Keratinocyte (primary cell): ENCODE results near the gene PDZD2. TPM values are rescaled to one million over a fixed set of nuclear protein-coding genes. Genes with fewer than 3 reads are reported as not detected.

Experiments used
- DNase-seq: peaks from one replicate; pipeline ENCODE4 v3.0.0-alpha.2; 2011; ENCODE audit warnings: low read depth, missing footprints, low spot score
- FAIRE-seq: peaks from 2 replicates; lab custom pipeline; 2011; peaks lifted over from hg19 to GRCh38; lab: Jason Lieb, UNC
- H2AFZ ChIP-seq: 2 replicates; pipeline ENCODE4 v1.6.0; 2012; ENCODE audit warnings: low read length, control low read depth, inconsistent platforms; ENCODE audit not compliant: control insufficient read depth
- H3K27ac ChIP-seq: 2 replicates; pipeline ENCODE4 v1.5.1; 2011; ENCODE audit warnings: low read length; ENCODE audit not compliant: control insufficient read depth, insufficient read depth
- H3K27me3 ChIP-seq: 3 replicates; pipeline ENCODE4 v1.6.0; 2011; ENCODE audit warnings: low read length; ENCODE audit not compliant: control insufficient read depth, insufficient read depth; ENCODE audit errors: extremely low read depth
- H3K36me3 ChIP-seq, 2 experiments: 2 replicates in 1 of 2; 3 replicates in 1 of 2; pipeline ENCODE4 v1.5.1; 2011; ENCODE audit warnings: low read length in 2 of 2, mild to moderate bottlenecking in 1 of 2; ENCODE audit not compliant: control insufficient read depth in 2 of 2, insufficient read depth in 2 of 2; ENCODE audit errors: extremely low read depth in 1 of 2
- H3K4me1 ChIP-seq: 3 replicates; pipeline ENCODE4 v1.5.1; 2011; ENCODE audit warnings: low read length; ENCODE audit not compliant: control insufficient read depth, insufficient read depth; ENCODE audit errors: extremely low read depth
- H3K4me2 ChIP-seq: 3 replicates; pipeline ENCODE4 v1.6.0; 2011; ENCODE audit warnings: low read depth, low read length; ENCODE audit not compliant: control insufficient read depth, insufficient read depth; ENCODE audit errors: extremely low read depth
- H3K4me3 ChIP-seq, 3 experiments: fragments of 200-600 bp in 1 of 3; sonication (generic) in 1 of 3; 2 replicates in 2 of 3; 3 replicates in 1 of 3; pipeline ENCODE4 v1.5.1; 2011 to 2016; ENCODE audit warnings: low read length in 3 of 3, mild to moderate bottlenecking in 3 of 3, control low read depth in 2 of 3, inconsistent platforms in 1 of 3, low read depth in 1 of 3, mixed read lengths in 1 of 3, mixed run types in 1 of 3, moderate library complexity in 1 of 3; ENCODE audit not compliant: control insufficient read depth in 2 of 3, insufficient read depth in 2 of 3; ENCODE audit errors: extremely low read depth in 1 of 3
- H3K79me2 ChIP-seq: 2 replicates; pipeline ENCODE4 v1.6.0; 2012; ENCODE audit warnings: low read length; ENCODE audit not compliant: control insufficient read depth, insufficient read depth
- H3K9ac ChIP-seq: 3 replicates; pipeline ENCODE4 v1.6.0; 2011; ENCODE audit warnings: low read length; ENCODE audit not compliant: control insufficient read depth, insufficient read depth; ENCODE audit errors: extremely low read depth
- H3K9me1 ChIP-seq: 3 replicates; pipeline ENCODE4 v1.6.0; 2011; ENCODE audit warnings: low read length; ENCODE audit not compliant: control insufficient read depth, insufficient read depth; ENCODE audit errors: extremely low read depth
- H3K9me3 ChIP-seq: 2 replicates; pipeline ENCODE4 v1.5.1; 2012; ENCODE audit warnings: low read depth, low read length; ENCODE audit not compliant: control insufficient read depth
- H4K20me1 ChIP-seq: 3 replicates; pipeline ENCODE4 v1.6.0; 2011; ENCODE audit warnings: low read length; ENCODE audit not compliant: control insufficient read depth, insufficient read depth; ENCODE audit errors: extremely low read depth
- CTCF ChIP-seq, 3 experiments: IDR thresholded peaks in 1 of 3; conservative IDR thresholded peaks in 1 of 3; optimal IDR thresholded peaks in 1 of 3; 2 replicates in 2 of 3; 3 replicates in 1 of 3; pipeline versions ENCODE3 to v1.5.1; 2011; ENCODE audit warnings: low read length in 3 of 3, mild to moderate bottlenecking in 3 of 3, moderate library complexity in 2 of 3, control low read depth in 1 of 3, inconsistent platforms in 1 of 3; ENCODE audit not compliant: insufficient read depth in 2 of 3; ENCODE audit errors: extremely low read depth in 1 of 3
- EZH2 ChIP-seq: IDR thresholded peaks from one replicate; pipeline ENCODE4 v1.6.1; 2012; ENCODE audit warnings: inconsistent platforms, mild to moderate bottlenecking, low read length, moderate library complexity
- dilution Hi-C: fragments of 300-500 bp; cut with MboI; formaldehyde crosslinking; loops from one replicate; pipeline ENCODE4 v1.7.0; 2020; ENCODE audit warnings: low sequenced_read_pairs; ENCODE audit not compliant: extremely low pct_ligation_motif_present
- polyA plus RNA-seq, 5 experiments: library from polyadenylated mRNA; depleted of rRNA in 3 of 5; stranded (reverse) in 3 of 5; stranded (forward) in 1 of 5; unstranded in 1 of 5; fragments of >200 nt; gene quantifications; 1 replicate in 1 of 5; 2 replicates in 3 of 5; 3 replicates in 1 of 5; pipeline versions ENCODE4 v1.2.1 to v1.2.3, GENCODE V29; 2011 to 2012; ENCODE audit warnings: missing spikeins in 2 of 5, low read depth in 1 of 5, low replicate concordance in 1 of 5

PDZD2 gene
- polyA plus RNA-seq, 1 donor (not counting 4 experiments of a cell fraction or from before 2014, with no cell fraction given): 7.3 TPM

GRCh38 chr5:31604240-31604639, 34.7 kb upstream of the PDZD2 start:
- Histone ChIP-seq H3K4me3 (no peak overlapping the region), H3K4me2 (no peak overlapping the region), H3K9me3 (no peaks in the 10 kb centered on the region), H3K27ac (no peak overlapping the region), H3K27me3 (no peaks in the 10 kb centered on the region), H3K9ac (no peak overlapping the region), H3K36me3 (no peaks in the 10 kb centered on the region), H4K20me1 (no peaks in the 10 kb centered on the region), H3K9me1 (no peaks in the 10 kb centered on the region), H3K79me2 (no peaks in the 10 kb centered on the region), H3K4me1 (no peaks in the 10 kb centered on the region), H2AFZ (no peak overlapping the region)
- dilution Hi-C loops: no loop called here
- FAIRE-seq (no peak), DNase-seq (no peak)
- TF ChIP-seq CTCF (optimal IDR thresholded peaks at IDR 0.05 in 1 of 3, IDR thresholded peaks at IDR 0.05 in 1 of 3, conservative IDR thresholded peaks at IDR 0.05 in 1 of 3; ENCODE audit: extremely low read depth in 1 of 3, insufficient read depth in 2 of 3, low read length in 3 of 3): no peak
- no peak for TF ChIP-seq EZH2

- Histone ChIP-seq H4K20me1 (no peaks in the 10 kb centered on the region), H3K4me3 (no peak overlapping the region), H3K4me1 (no peaks in the 10 kb centered on the region), H3K9me3 (no peaks in the 10 kb centered on the region), H2AFZ (no peak overlapping the region), H3K79me2 (no peaks in the 10 kb centered on the region), H3K9me1 (no peaks in the 10 kb centered on the region), H3K27ac (no peak overlapping the region), H3K36me3 (no peaks in the 10 kb centered on the region), H3K4me2 (no peak overlapping the region), H3K9ac (no peak overlapping the region), H3K27me3 (no peaks in the 10 kb centered on the region)
- TF ChIP-seq CTCF (optimal IDR thresholded peaks at IDR 0.05 in 1 of 3, IDR thresholded peaks at IDR 0.05 in 1 of 3, conservative IDR thresholded peaks at IDR 0.05 in 1 of 3; ENCODE audit: extremely low read depth in 1 of 3, insufficient read depth in 2 of 3, low read length in 3 of 3) (no peak), EZH2 (no peak)
- dilution Hi-C loops: no loop called here
- DNase-seq (no peak), FAIRE-seq (no peak)
Observed at GRCh38 chr5:31604644-31605043, 34.3 kb upstream of the PDZD2 start.
